Activated naive CD4-positive, alpha-beta T cell treated with anti-CD3 and anti-CD28 coated beads, Interleukin-2, amount 50 U/mL, for 16 hours (primary cell): Measurements from ENCODE around the gene PHF3.

ENCODE experiments used
- DNase-seq: peaks from one replicate; pipeline ENCODE4 v3.0.0-alpha.2; 2020

PHF3 gene

GRCh38 chr6:63649847-63650265 is 14.3 kb downstream of the PHF3 start:
- no peak for DNase-seq

GRCh38 chr6:63652980-63653379 is 17.4 kb downstream of the PHF3 start:
- DNase-seq, result no peak

- no peak for DNase-seq
Measured at GRCh38 chr6:63660757-63661156, 25.2 kb downstream of the PHF3 start.

- DNase-seq, result no peak
Measured at GRCh38 chr6:63661769-63662168, 26.2 kb downstream of the PHF3 start.

- no peak for DNase-seq
Measured at GRCh38 chr6:63663147-63663955, 27.7 kb downstream of the PHF3 start.

- DNase-seq, result no peak
Measured at GRCh38 chr6:63663956-63664281, 28.3 kb downstream of the PHF3 start.

- no peak for DNase-seq
Measured at GRCh38 chr6:63671098-63671754, 35.6 kb downstream of the PHF3 start.

GRCh38 chr6:63672582-63673129 is 37.1 kb downstream of the PHF3 start:
- no peak for DNase-seq

- DNase-seq, result no peak
Measured at GRCh38 chr6:63673692-63674091, 38.1 kb downstream of the PHF3 start.

GRCh38 chr6:63674635-63675034 is 39.0 kb downstream of the PHF3 start:
- DNase-seq, result no peak

GRCh38 chr6:63675138-63675537 is 39.5 kb downstream of the PHF3 start:
- DNase-seq, result no peak

- DNase-seq, result no peak
Measured at GRCh38 chr6:63676412-63677114, 41.0 kb downstream of the PHF3 start.

GRCh38 chr6:63677282-63677681 is 41.7 kb downstream of the PHF3 start:
- no peak for DNase-seq

- no peak for DNase-seq
Measured at GRCh38 chr6:63683071-63683603, 47.5 kb downstream of the PHF3 start.

- DNase-seq, result no peak
Measured at GRCh38 chr6:63685446-63686379, 50.1 kb downstream of the PHF3 start.

- DNase-seq, result no peak
Measured at GRCh38 chr6:63689421-63689820, 53.8 kb downstream of the PHF3 start.

GRCh38 chr6:63690221-63690620 is 54.6 kb downstream of the PHF3 start:
- DNase-seq, result no peak

- no peak for DNase-seq
Measured at GRCh38 chr6:63705707-63706106, 70.1 kb downstream of the PHF3 start.

- no peak for DNase-seq
Measured at GRCh38 chr6:63706630-63707029, 71.0 kb downstream of the PHF3 start.

- no peak for DNase-seq
Measured at GRCh38 chr6:63708631-63709030, 73.0 kb downstream of the PHF3 start.

- DNase-seq, result no peak
Measured at GRCh38 chr6:63709148-63709547, 73.5 kb downstream of the PHF3 start.

- DNase-seq, result no peak
Measured at GRCh38 chr6:63713332-63713731, 77.7 kb downstream of the PHF3 start.
